Stimulated activated CD8-positive, alpha-beta memory T cell treated with anti-CD3 and anti-CD28 coated beads, Interleukin-15, amount 100 ng/mL, for 24 hours (primary cell): ENCODE measurements around the gene NUAK2.

Source experiments
- DNase-seq: peaks from one replicate; pipeline ENCODE4 v3.0.0-alpha.2; 2020; ENCODE audit warnings: low read depth

NUAK2 gene

DNA sequence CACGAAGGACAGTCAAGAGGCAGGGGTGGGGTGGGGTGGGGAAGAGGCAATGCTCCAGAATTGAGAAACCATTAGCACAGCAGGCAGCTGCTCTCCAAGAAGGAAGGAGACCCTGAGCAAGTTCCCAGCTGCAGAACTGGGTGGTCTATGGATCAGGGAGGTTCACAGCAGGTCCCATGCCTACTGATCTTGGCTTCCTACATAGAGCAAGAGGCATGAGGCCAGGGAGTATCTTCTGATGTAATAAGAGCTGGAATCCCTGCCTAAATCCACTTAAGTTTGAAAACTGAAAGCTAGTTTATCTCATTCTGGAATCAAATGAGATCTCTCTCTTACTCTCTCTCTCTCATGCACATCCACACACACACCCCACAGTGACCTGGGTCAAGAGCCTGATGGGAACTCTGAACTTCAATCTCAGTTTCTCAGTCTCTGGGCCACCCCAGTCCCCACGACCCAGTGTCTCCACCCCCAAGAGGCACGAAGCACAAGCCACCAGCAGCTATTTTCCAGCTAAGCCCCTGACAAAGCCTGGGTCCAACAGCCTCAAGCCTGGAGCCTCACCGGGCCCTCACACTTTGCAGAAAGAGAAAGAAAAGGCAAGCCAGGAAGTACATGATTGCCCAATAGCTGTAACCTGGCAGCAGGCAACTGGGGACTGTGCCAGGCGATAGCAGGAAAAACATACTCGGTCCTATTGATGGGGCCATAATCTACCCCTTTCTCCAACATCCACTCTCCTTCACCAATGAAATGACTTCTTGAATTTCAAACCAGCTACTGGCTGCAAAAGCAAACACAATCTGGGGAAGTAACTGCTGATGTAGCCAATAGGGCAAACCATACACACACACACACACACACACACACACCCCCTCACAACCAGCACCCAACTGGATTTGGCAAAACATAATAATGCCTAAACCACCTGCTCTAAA lies 2.2 kb downstream of the NUAK2 start:
- no peak for DNase-seq

- no peak for DNase-seq
Observed at GRCh38 chr1:205318231-205318991, 3.1 kb downstream of the NUAK2 start.

DNA sequence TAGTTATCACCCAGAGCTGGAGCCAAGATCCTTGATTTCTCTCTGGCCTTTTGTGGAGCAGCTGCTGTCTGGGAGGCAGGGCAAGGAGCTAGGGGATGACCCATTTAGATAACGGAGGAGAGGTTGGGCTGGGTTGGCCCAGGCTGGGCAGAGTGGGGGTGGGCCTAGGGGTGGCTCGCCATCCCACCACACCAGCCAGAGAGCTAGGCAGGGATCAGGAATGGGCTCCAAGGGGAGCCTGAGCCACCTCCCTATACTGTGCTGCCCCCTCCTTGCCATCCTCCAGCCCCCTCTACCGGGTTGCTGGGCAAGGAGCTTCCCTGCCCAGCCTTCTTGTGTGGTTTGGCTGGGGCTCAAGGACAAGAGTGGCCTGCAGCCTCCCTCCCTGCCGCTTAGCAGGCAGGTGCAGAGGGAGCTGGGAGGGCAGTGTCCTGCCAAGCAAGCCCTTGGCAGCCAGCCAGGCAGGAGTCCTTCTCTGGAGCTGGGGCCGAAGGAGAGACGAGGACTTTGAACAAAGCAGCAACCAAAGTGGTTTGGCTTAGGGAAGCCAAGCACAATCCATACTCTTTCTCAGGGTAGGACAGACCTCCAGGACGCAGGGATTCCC lies 4.1 kb downstream of the NUAK2 start:
- DNase-seq, result no peak

- DNase-seq, result no peak
Observed at GRCh38 chr1:205316161-205316566, 5.4 kb downstream of the NUAK2 start.

DNA sequence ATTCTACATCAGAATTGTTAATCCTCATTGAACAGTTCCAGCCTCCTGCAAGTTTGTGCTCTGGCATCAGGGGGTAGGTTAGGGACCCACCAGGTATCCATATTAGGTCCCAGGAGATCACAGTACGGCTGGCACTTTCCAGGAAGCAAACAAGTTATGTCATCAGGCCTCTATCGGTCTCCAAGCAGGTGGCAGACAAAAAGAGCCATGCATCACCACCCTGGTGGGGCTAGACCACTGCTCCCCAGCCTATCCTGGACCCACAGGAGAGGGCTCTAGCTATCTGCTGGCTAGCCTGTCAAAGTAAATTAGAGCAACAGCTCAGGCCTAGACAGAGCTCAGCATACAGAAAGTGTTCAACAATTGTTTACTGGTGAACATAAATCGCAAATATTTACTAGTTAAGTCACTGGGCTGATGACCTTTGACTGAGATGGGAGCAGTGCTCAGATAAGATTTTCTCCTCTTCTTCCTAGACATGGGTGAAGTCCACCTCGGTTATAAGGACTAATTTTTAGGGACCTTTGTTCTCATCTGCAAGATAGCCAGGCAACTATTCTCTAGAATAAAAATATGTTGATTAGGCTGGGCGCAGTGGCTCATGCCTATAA lies 6.4 kb downstream of the NUAK2 start:
- DNase-seq, result no peak

GRCh38 chr1:205313563-205314308 lies 7.8 kb downstream of the NUAK2 start:
- no peak for DNase-seq

DNA sequence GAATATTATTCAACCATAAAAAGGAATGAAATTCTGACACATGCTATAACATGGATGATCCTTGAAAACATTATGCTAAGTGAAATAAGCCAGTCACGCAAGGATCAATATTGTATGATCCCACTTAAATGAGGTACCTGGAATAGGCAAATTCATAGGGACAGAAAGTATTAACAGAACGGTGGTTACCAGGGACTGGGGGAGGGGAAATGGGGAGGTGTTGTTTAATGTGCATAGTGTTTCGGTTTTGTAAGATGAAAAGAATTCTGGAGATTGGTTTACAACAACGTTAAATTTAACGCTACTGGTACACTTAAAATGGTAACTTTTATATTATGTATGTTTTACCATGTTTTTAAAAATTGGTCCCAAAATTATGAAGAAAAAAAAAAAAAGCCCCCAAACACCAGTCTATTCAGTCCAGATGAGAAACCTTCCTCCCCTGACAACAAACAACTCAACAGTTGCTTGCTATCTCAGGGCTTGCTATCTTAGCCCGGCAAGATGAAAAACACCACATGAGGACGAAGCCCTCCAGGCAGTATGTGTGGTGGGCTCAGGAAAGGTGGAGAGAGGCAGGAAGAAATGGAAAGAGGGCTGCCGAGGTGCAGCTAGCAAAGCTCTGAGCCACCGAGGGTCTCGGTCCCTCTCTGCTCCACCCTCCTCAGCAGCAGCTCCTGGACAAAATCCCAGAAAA lies 8.5 kb downstream of the NUAK2 start:
- DNase-seq, result no peak

- no peak for DNase-seq
Observed at GRCh38 chr1:205310976-205311704, 10.4 kb downstream of the NUAK2 start.

GRCh38 chr1:205309741-205310140 lies 11.8 kb downstream of the NUAK2 start:
- no peak for DNase-seq

GRCh38 chr1:205306929-205307566 lies 14.5 kb downstream of the NUAK2 start:
- DNase-seq, result no peak

- DNase-seq, result no peak
Observed at GRCh38 chr1:205304695-205305070, 16.9 kb downstream of the NUAK2 start.

- DNase-seq, result no peak
Observed at GRCh38 chr1:205304046-205304694, 17.4 kb downstream of the NUAK2 start.

GRCh38 chr1:205303247-205303888 lies 18.2 kb downstream of the NUAK2 start:
- DNase-seq, result no peak

- DNase-seq, result no peak
Observed at GRCh38 chr1:205301842-205302588, 19.5 kb downstream of the NUAK2 start.

GRCh38 chr1:205301205-205301821 lies 20.2 kb downstream of the NUAK2 start:
- DNase-seq, result no peak

- no peak for DNase-seq
Observed at GRCh38 chr1:205300149-205300548, 21.4 kb downstream of the NUAK2 start.

- no peak for DNase-seq
Observed at GRCh38 chr1:205298191-205298994, 23.2 kb downstream of the NUAK2 start.
